A673 (cell line): ENCODE data around the gene MRPL48. TPM values are rescaled to one million over a fixed set of nuclear protein-coding genes. Genes with fewer than 3 reads are reported as not detected.

Experiments used
- BruUV-seq: library from RNA; stranded (reverse); fragments of 400-500 nt; replicated peaks from 2 replicates; lab custom pipeline; 2021; lab: Mats Ljungman, UMichigan
- CTCF ChIA-PET: fragments of 300-600 bp; sonication (Branson Sonifier 250); formaldehyde crosslinking; loops from one replicate; lab custom pipeline; 2022; ENCODE audit warnings: antibody characterized with exemption; lab: Charles Lee
- POLR2A ChIA-PET: fragments of 300-600 bp; sonication (Branson Sonifier 250); formaldehyde crosslinking; loops from one replicate; lab custom pipeline; 2022; ENCODE audit warnings: antibody characterized with exemption; ENCODE audit not compliant: low non-redundant PET; lab: Charles Lee
- DNase-seq: peaks from one replicate; pipeline ENCODE4 v3.0.0-alpha.2; 2015; ENCODE audit warnings: low spot score
- H3K27ac ChIP-seq: fragments of 200-600 bp; sonication (generic); 2 replicates; pipeline ENCODE4 v1.5.1; 2016; ENCODE audit warnings: mixed run types, low read depth, mild to moderate bottlenecking, mixed read lengths, antibody characterized with exemption, low read length; ENCODE audit not compliant: poor library complexity, severe bottlenecking
- H3K27me3 ChIP-seq: fragments of 200-600 bp; sonication (generic); replicated peaks from 2 replicates; pipeline ENCODE4 v1.6.1; 2017; ENCODE audit warnings: mixed run types, low read depth, mild to moderate bottlenecking, mixed read lengths, antibody characterized with exemption, low read length; ENCODE audit not compliant: insufficient read depth, poor library complexity
- H3K36me3 ChIP-seq: fragments of 200-600 bp; sonication (generic); 2 replicates; pipeline ENCODE4 v1.6.1; 2016; ENCODE audit warnings: mixed run types, mild to moderate bottlenecking, mixed read lengths, antibody characterized with exemption, low read length; ENCODE audit not compliant: insufficient read depth, poor library complexity, severe bottlenecking
- H3K4me1 ChIP-seq: fragments of 200-600 bp; sonication (generic); 2 replicates; pipeline ENCODE4 v1.6.1; 2017; ENCODE audit warnings: mixed run types, mild to moderate bottlenecking, mixed read lengths, antibody characterized with exemption, low read length; ENCODE audit not compliant: insufficient read depth, poor library complexity, severe bottlenecking
- H3K4me3 ChIP-seq: fragments of 200-600 bp; sonication (generic); 2 replicates; pipeline ENCODE4 v1.5.1; 2016; ENCODE audit warnings: low read depth, mixed run types, mild to moderate bottlenecking, mixed read lengths, low read length; ENCODE audit not compliant: poor library complexity, severe bottlenecking
- H3K9me3 ChIP-seq: fragments of 200-600 bp; sonication (generic); 2 replicates; pipeline ENCODE4 v1.6.1; 2016; ENCODE audit warnings: mixed run types, low read depth, mild to moderate bottlenecking, mixed read lengths, antibody characterized with exemption, low read length; ENCODE audit not compliant: poor library complexity, severe bottlenecking
- EZH2 ChIP-seq: fragments of 200-600 bp; sonication (generic); IDR thresholded peaks from 2 replicates; pipeline ENCODE4 v1.6.1; 2017; ENCODE audit warnings: borderline replicate concordance, low read depth, mild to moderate bottlenecking, mixed read lengths, antibody characterized with exemption, low read length; ENCODE audit not compliant: poor library complexity, severe bottlenecking
- intact Hi-C: fragments of 100-400 bp; cut with micrococcal nuclease; formaldehyde crosslinking; loops from one replicate; pipeline ENCODE4 v1.10.0; 2022; ENCODE audit not compliant: unreplicated experiment
- total RNA-seq: library from RNA; stranded (reverse); gene quantifications from 2 replicates; pipeline ENCODE4 v1.2.3, GENCODE V29; 2021
- TF ChIP-seq, protein P1 (sequence below): fragments of 300-800, 200-600 bp; sonication (generic); conservative IDR thresholded peaks from 2 replicates; pipeline ENCODE4 v1.5.1; 2017; ENCODE audit warnings: low read depth, mild to moderate bottlenecking, antibody characterized with exemption, low read length, moderate library complexity, mixed read lengths

Gene MRPL48
- total RNA-seq, 1 experiment from 2014 or later = 92.6 TPM

- Histone ChIP-seq H3K4me3 (no peak overlapping the region), H3K4me1 (no peaks in the 10 kb centered on the region), H3K27me3 (no peaks in the 10 kb centered on the region), H3K36me3 (peaks cover 10% of the 10 kb centered on the region), H3K9me3 (no peaks in the 10 kb centered on the region), H3K27ac (no peak overlapping the region)
- intact Hi-C loops = no loop called here
- TF ChIP-seq EZH2 = no peak
- TF ChIP-seq, protein P1, sequence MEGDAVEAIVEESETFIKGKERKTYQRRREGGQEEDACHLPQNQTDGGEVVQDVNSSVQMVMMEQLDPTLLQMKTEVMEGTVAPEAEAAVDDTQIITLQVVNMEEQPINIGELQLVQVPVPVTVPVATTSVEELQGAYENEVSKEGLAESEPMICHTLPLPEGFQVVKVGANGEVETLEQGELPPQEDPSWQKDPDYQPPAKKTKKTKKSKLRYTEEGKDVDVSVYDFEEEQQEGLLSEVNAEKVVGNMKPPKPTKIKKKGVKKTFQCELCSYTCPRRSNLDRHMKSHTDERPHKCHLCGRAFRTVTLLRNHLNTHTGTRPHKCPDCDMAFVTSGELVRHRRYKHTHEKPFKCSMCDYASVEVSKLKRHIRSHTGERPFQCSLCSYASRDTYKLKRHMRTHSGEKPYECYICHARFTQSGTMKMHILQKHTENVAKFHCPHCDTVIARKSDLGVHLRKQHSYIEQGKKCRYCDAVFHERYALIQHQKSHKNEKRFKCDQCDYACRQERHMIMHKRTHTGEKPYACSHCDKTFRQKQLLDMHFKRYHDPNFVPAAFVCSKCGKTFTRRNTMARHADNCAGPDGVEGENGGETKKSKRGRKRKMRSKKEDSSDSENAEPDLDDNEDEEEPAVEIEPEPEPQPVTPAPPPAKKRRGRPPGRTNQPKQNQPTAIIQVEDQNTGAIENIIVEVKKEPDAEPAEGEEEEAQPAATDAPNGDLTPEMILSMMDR = no peak
- BruUV-seq = no TSS peak
- DNase-seq = no peak
- ChIA-PET POLR2A (no interaction called here), CTCF (no interaction called here)
Observed at GRCh38 chr11:73883856-73884255, 96.2 kb downstream of the MRPL48 start.

DNA sequence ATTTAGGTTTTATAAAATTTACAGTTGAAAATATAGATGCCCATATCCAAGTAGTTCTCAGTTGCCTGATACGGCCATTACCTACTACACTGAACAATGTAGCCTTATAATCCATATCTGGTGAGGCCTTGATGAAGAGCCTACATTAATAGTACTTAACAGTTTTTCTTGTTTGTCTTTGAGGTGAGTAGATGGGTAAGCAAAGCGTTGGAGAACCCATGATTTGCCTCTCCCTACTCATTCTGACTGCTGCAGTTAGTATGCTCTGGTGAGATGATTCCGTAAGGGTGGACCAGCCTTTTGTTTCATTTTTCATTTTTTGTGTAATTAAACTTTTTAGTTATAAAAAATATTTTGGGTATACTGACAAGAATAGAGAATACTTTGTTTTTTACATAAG, 100.6 kb downstream of the MRPL48 start:
- BruUV-seq = no TSS peak
- H3K27me3 ChIP-seq = no peaks in the 10 kb centered on the region
- ChIA-PET POLR2A (no interaction called here), CTCF (no interaction called here)
- H3K36me3 ChIP-seq = peaks cover 18% of the 10 kb centered on the region
- TF ChIP-seq, protein P1 = no peak
- no peak for TF ChIP-seq EZH2
- DNase-seq = no peak
- H3K4me1 ChIP-seq = peaks cover 7% of the 10 kb centered on the region
- no peak overlapping the region for H3K27ac ChIP-seq
- H3K4me3 ChIP-seq = no peak overlapping the region
- intact Hi-C loops = no loop called here
- H3K9me3 ChIP-seq = no peaks in the 10 kb centered on the region

- intact Hi-C loops = no loop called here
- peaks cover 19% of the 10 kb centered on the region for H3K36me3 ChIP-seq
- POLR2A ChIA-PET = no interaction called here
- DNase-seq = no peak
- H3K9me3 ChIP-seq = no peaks in the 10 kb centered on the region
- H3K27ac ChIP-seq = no peak overlapping the region
- peaks cover 7% of the 10 kb centered on the region for H3K4me1 ChIP-seq
- no peak for TF ChIP-seq EZH2
- TF ChIP-seq, protein P1 = no peak
- no peak overlapping the region for H3K4me3 ChIP-seq
- BruUV-seq = no TSS peak
- CTCF ChIA-PET = no interaction called here
- no peaks in the 10 kb centered on the region for H3K27me3 ChIP-seq
Observed at GRCh38 chr11:73889019-73889418, 101.3 kb downstream of the MRPL48 start.
